GM23338 (cell line): ENCODE measurements around the gene TMEM43. TPM values are rescaled to one million over a fixed set of nuclear protein-coding genes. Genes with fewer than 3 reads are reported as not detected.

Experiments used
- ATAC-seq: fragments of 200-7000 bp; cut with Tn5 transposase; 3 replicates; pipeline ENCODE4 v1.9.1; 2020
- DNase-seq: peaks from one replicate; pipeline ENCODE4 v3.0.0-alpha.2; 2015; ENCODE audit warnings: low spot score
- H2AFZ ChIP-seq: fragments of 200-600 bp; sonication (generic); 2 replicates; pipeline ENCODE4 v1.8.0; 2016; ENCODE audit warnings: antibody characterized with exemption, mild to moderate bottlenecking, moderate library complexity
- H3F3A ChIP-seq: fragments of 200-600 bp; sonication (generic); replicated peaks from 2 replicates; pipeline ENCODE4 v1.8.0; 2017; ENCODE audit warnings: antibody characterized with exemption, mixed run types, low read depth
- H3K27ac ChIP-seq: fragments of 200-600 bp; sonication (generic); 2 replicates; pipeline ENCODE4 v1.6.1; 2016; ENCODE audit warnings: low read depth
- H3K27me3 ChIP-seq: fragments of 200-600 bp; sonication (generic); 2 replicates; pipeline ENCODE4 v1.8.0; 2016; ENCODE audit warnings: mild to moderate bottlenecking, mixed run types, moderate library complexity; ENCODE audit not compliant: insufficient read depth
- H3K36me3 ChIP-seq: fragments of 200-600 bp; sonication (generic); 2 replicates; pipeline ENCODE4 v1.8.0; 2016; ENCODE audit warnings: mild to moderate bottlenecking; ENCODE audit not compliant: insufficient read depth
- H3K4me1 ChIP-seq: fragments of 200-600 bp; sonication (generic); 2 replicates; pipeline ENCODE4 v1.8.0; 2016; ENCODE audit warnings: mild to moderate bottlenecking, moderate library complexity; ENCODE audit not compliant: insufficient read depth
- H3K4me2 ChIP-seq: fragments of 200-600 bp; sonication (generic); 2 replicates; pipeline ENCODE4 v1.7.1; 2017; ENCODE audit warnings: mixed run types
- H3K4me3 ChIP-seq: fragments of 200-600 bp; sonication (generic); 2 replicates; pipeline ENCODE4 v1.6.1; 2016; ENCODE audit warnings: mixed run types
- H3K79me2 ChIP-seq: fragments of 200-600 bp; sonication (generic); replicated peaks from 2 replicates; pipeline ENCODE4 v1.8.0; 2017; ENCODE audit warnings: mild to moderate bottlenecking; ENCODE audit not compliant: insufficient read depth
- H3K9me2 ChIP-seq: fragments of 200-600 bp; sonication (generic); 2 replicates; pipeline ENCODE4 v1.8.0; 2017; ENCODE audit not compliant: insufficient read depth
- H4K20me1 ChIP-seq: fragments of 200-600 bp; sonication (generic); replicated peaks from 2 replicates; pipeline ENCODE4 v1.8.0; 2017; ENCODE audit warnings: mild to moderate bottlenecking; ENCODE audit not compliant: insufficient read depth
- H3K27ac Mint-ChIP-seq: 2 replicates; pipeline ENCODE4 v1.8.0; 2020; ENCODE audit warnings: inconsistent platforms, mild to moderate bottlenecking, moderate library complexity, mixed read lengths
- H3K27me3 Mint-ChIP-seq: 3 replicates; pipeline ENCODE4 v1.8.0; 2022; ENCODE audit warnings: low read depth, mild to moderate bottlenecking, moderate library complexity, mixed read lengths, inconsistent platforms; ENCODE audit not compliant: insufficient read depth, poor library complexity
- H3K36me3 Mint-ChIP-seq: 3 replicates; pipeline ENCODE4 v1.8.0; 2021; ENCODE audit warnings: low read depth, mild to moderate bottlenecking, inconsistent platforms, moderate library complexity, mixed read lengths
- H3K4me1 Mint-ChIP-seq: 3 replicates; pipeline ENCODE4 v1.8.0; 2020; ENCODE audit warnings: mild to moderate bottlenecking, inconsistent platforms, mixed read lengths
- H3K4me3 Mint-ChIP-seq: 3 replicates; pipeline ENCODE4 v1.8.0; 2021; ENCODE audit warnings: moderate library complexity, mild to moderate bottlenecking, inconsistent platforms, mixed read lengths
- H3K9me3 Mint-ChIP-seq: 3 replicates; pipeline ENCODE4 v1.8.0; 2020; ENCODE audit warnings: moderate library complexity, mild to moderate bottlenecking, inconsistent platforms, mixed read lengths
- CREB1 ChIP-seq: fragments of 250-450 bp; sonication (Bioruptor Pico); IDR thresholded peaks from 2 replicates; pipeline ENCODE4 v1.5.0; 2020; ENCODE audit warnings: low read depth, mild to moderate bottlenecking, moderate library complexity
- EZH2 ChIP-seq: fragments of 200-600 bp; sonication (generic); IDR thresholded peaks from one replicate; pipeline ENCODE4 v1.8.0; 2017; ENCODE audit warnings: antibody characterized with exemption, mild to moderate bottlenecking, low read depth; ENCODE audit not compliant: unreplicated experiment
- POLR2AphosphoS5 ChIP-seq: IDR thresholded peaks from 2 replicates; pipeline ENCODE4 v1.6.1; 2016; ENCODE audit warnings: antibody characterized with exemption, low read depth
- REST ChIP-seq: IDR thresholded peaks from one replicate; pipeline ENCODE4 v1.6.1; 2018; ENCODE audit warnings: antibody characterized with exemption; ENCODE audit not compliant: unreplicated experiment
- ZNF114 ChIP-seq: fragments of 250-450 bp; sonication (Bioruptor Pico); IDR thresholded peaks from 2 replicates; pipeline ENCODE4 v1.5.0; 2020; ENCODE audit warnings: mild to moderate bottlenecking, moderate library complexity
- ZNF331 ChIP-seq: fragments of 250-450 bp; sonication (Bioruptor Pico); IDR thresholded peaks from 2 replicates; pipeline ENCODE4 v1.5.0; 2020; ENCODE audit warnings: low read depth, mild to moderate bottlenecking, moderate library complexity
- ZNF462 ChIP-seq: fragments of 250-450 bp; sonication (Bioruptor Pico); IDR thresholded peaks from 2 replicates; pipeline ENCODE4 v1.5.0; 2020; ENCODE audit warnings: mild to moderate bottlenecking, moderate library complexity
- polyA plus RNA-seq: library from polyadenylated mRNA; unstranded; fragments of >200 nt; fragmentation: Nextera tagmentation; extraction: Ambion mirVana; gene quantifications from 2 replicates; pipeline ENCODE4 v1.2.1, GENCODE V29; 2016
- total RNA-seq: library from RNA; depleted of rRNA; stranded (reverse); fragments of >200 nt; shearing (Covaris generic); gene quantifications from 2 replicates; pipeline ENCODE4 v1.2.3, GENCODE V29; 2014; rRNA removed

The TMEM43 gene
- total and polyA plus RNA-seq, 2 experiments from 2014 or later, result 15.9 to 34.7 TPM

DNA sequence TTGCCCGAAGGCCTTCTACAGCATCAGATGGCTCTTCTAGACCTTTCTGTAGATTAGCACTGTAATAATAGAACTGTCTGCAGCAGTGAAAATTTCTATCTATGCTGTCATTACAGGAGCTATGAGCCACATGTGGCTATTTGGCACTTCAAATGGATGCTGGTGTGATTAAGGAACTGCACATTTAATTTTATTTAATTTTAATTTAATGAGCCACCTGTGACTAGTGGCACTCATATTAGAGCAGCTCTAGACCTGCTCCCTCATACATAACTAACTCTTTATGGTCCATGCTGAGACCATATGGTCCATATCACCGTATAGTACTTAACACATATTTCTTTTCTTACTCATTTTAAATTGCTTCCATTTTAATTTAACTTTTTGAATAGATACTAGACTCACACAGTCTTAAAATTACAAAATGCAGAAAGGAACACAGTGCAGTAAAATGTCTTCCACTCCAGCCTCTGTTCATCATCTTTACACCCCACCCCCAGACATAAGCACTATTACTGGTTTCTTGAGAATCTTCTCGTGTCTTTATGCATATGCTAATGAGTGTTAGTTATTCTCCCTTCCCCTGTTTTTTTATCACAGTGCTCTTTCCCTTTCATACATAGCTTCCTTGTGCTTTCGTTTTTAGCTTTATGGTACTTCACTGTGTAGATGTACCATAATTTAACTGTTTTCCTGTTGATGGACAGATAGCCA is 63.3 kb downstream of the TMEM43 start:
- Histone ChIP-seq H3K4me1 (no peaks in the 10 kb centered on the region), H3K4me3 (no peak overlapping the region), H3K27me3 (no peaks in the 10 kb centered on the region), H4K20me1 (peaks cover 32% of the 10 kb centered on the region), H3F3A (no peaks in the 10 kb centered on the region), H3K4me2 (no peak overlapping the region), H2AFZ (no peak overlapping the region), H3K79me2 (peaks cover 73% of the 10 kb centered on the region), H3K27ac (no peak overlapping the region), H3K9me2 (no peaks in the 10 kb centered on the region), H3K36me3 (peaks cover 25% of the 10 kb centered on the region; the same call in 1 of the 2 replicates)
- TF ChIP-seq ZNF331 (CRISPR knock-in tag) (no peak), REST (no peak), ZNF462 (CRISPR knock-in tag) (no peak), EZH2 (no peak), POLR2AphosphoS5 (no peak), ZNF114 (no peak), CREB1 (CRISPR knock-in tag) (no peak)
- DNase-seq (no peak), ATAC-seq (no peak)
- no peaks in the 10 kb centered on the region; the same call in 2 of the 3 replicates for H3K9me3 Mint-ChIP-seq
- peaks cover 3% of the 10 kb centered on the region; the same call in 2 of the 3 replicates for H3K4me1 Mint-ChIP-seq
- H3K27ac Mint-ChIP-seq, result no peak overlapping the region
- H3K4me3 Mint-ChIP-seq, result no peak overlapping the region
- peaks cover 56% of the 10 kb centered on the region for H3K36me3 Mint-ChIP-seq
- H3K27me3 Mint-ChIP-seq, result no peaks in the 10 kb centered on the region

Other genes with a start within 250 kb of the TMEM43 start
- 0.04 TPM in 1 of 2 replicates, not detected in the other for gene WNT7A, start 245.0 kb upstream of the TMEM43 start, total RNA-seq
- not detected in 2 replicates for gene WNT7A, start 245.0 kb upstream of the TMEM43 start, polyA plus RNA-seq
- 25.8 and 31.1 TPM in 2 replicates for gene CHCHD4, start 182 bp upstream of the TMEM43 start, total RNA-seq
- 39.2 and 41.3 TPM in 2 replicates for gene CHCHD4, start 182 bp upstream of the TMEM43 start, polyA plus RNA-seq
- gene XPC, start 53.5 kb downstream of the TMEM43 start, total RNA-seq, result 31.7 and 34.9 TPM in 2 replicates
- 41.5 and 42.8 TPM in 2 replicates for gene XPC, start 53.5 kb downstream of the TMEM43 start, polyA plus RNA-seq
- gene LSM3, start 53.8 kb downstream of the TMEM43 start, total RNA-seq, result 20.1 TPM in 2 replicates
- gene LSM3, start 53.8 kb downstream of the TMEM43 start, polyA plus RNA-seq, result 64.1 and 71.5 TPM in 2 replicates